ENCODE data around the gene CHCHD6.

GRCh38 chr3:126836220-126836860 lies 132.3 kb downstream of the CHCHD6 start:
- TF ChIP-seq, protein P1, sequence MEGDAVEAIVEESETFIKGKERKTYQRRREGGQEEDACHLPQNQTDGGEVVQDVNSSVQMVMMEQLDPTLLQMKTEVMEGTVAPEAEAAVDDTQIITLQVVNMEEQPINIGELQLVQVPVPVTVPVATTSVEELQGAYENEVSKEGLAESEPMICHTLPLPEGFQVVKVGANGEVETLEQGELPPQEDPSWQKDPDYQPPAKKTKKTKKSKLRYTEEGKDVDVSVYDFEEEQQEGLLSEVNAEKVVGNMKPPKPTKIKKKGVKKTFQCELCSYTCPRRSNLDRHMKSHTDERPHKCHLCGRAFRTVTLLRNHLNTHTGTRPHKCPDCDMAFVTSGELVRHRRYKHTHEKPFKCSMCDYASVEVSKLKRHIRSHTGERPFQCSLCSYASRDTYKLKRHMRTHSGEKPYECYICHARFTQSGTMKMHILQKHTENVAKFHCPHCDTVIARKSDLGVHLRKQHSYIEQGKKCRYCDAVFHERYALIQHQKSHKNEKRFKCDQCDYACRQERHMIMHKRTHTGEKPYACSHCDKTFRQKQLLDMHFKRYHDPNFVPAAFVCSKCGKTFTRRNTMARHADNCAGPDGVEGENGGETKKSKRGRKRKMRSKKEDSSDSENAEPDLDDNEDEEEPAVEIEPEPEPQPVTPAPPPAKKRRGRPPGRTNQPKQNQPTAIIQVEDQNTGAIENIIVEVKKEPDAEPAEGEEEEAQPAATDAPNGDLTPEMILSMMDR (IDR thresholded peaks at IDR 0.05) = no peak
- TF ChIP-seq EP300 (IDR thresholded peaks at IDR 0.05) = no peak
